Stimulated activated CD4-positive, alpha-beta T cell treated with anti-CD3 and anti-CD28 coated beads, Interleukin-15, amount 100 ng/mL, for 1 hour (primary cell): ENCODE results near the gene SIMC1.
"Not testable (repeated sequence)": the region's sequence is repeated elsewhere in the genome, so short reads cannot be mapped to it uniquely, and the experiment has no call there.

Experiments used
- DNase-seq, 2 donors: peaks; one replicate each; pipeline ENCODE4 v3.0.0-alpha.2; 2020; ENCODE audit warnings: low read depth in 1 of 2, low spot score in 1 of 2

SIMC1 gene

GRCh38 chr5:176214466-176215021 lies 23.7 kb upstream of the SIMC1 start:
- not testable (repeated sequence) for DNase-seq

- DNase-seq, result not testable (repeated sequence)
These were observed 21.8 kb upstream of the SIMC1 start for GRCh38 chr5:176216393-176216916.

DNA sequence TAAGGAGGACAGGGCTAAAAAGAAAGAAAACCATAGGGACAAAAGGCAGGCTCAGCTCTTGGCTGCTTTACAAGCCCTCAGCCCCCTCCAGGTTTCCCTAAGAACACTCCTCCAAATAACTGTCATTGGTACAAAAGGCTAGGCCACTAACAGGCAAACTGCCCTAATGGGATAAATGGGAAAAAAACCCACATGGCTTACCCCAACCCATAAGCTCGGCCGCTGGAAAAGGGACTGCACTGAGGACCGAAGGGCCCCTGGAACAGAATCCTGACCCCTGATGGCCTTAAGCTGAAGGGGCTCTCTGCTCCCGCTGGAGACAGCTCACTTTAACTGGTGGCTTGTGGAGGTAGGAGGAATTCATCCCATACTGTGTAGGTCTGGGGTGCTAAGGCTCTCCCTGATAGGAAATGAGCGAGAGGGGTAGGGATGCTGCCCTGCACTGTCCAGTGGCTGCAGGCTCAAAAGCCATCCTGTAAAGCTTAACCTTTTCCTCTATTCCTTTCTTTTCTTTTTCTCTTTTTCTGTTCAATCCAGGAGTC lies 21.0 kb upstream of the SIMC1 start:
- not testable (repeated sequence) for DNase-seq

GRCh38 chr5:176217764-176218163 lies 20.5 kb upstream of the SIMC1 start:
- DNase-seq, result not testable (repeated sequence)

DNA sequence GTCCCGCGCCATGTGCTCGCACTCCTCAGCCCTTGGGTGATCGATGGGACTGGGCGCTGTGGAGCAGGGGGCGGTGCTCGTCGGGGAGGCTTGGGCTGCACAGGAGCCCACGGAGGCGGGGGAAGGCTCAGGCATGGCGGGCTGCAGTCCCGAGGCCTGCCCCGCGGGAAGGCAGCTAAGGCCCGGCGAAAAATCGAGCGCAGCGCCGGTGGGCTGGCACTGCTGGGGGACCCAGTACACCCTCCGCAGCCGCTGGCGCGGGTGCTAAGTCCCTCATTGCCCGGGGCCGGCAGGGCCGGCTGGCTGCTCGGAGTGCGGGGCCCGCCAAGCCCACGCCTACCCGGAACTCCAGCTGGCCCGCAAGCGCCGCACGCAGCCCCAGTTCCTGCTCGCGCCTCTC lies 16.2 kb upstream of the SIMC1 start:
- DNase-seq, result not testable (repeated sequence)

GRCh38 chr5:176228358-176228757 lies 9.9 kb upstream of the SIMC1 start:
- not testable (repeated sequence) for DNase-seq

- DNase-seq, result not testable (repeated sequence)
These were observed 5.0 kb upstream of the SIMC1 start for GRCh38 chr5:176233253-176233652.

GRCh38 chr5:176235155-176235554 lies 3.1 kb upstream of the SIMC1 start:
- DNase-seq, result not testable (repeated sequence)

DNA sequence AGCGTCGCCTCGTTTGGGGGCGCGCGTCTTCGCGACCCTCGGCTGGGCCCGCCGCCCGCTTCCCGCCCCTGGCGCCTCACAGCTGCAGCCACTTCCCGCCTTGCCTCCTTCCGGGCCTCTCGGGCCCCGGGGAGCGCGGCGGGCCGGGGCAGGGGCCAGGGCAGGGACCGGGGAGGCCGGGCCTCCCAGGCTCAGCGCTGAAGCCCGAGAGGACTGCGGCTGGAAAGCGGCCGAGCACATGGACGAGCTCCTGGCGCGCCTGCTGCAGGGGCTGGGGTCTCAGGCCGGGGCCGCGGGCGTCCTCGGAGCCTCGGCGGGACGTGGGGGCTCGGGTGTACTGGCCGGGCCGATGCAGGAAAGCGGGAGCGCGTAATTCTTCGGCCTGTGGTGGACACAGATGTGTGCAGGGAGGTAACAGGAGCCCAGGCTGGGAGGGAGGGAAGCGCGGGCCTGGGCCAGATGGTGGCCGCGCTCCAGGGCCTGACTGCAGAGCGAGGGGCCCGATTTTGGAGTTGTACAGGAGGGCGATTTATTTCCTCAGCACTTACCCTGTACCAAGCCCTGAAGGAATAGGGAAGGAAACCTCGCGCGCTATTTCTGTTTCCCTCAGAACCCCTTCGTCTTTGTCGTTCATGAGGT lies 540 bp downstream of the SIMC1 start:
- not testable (repeated sequence) for DNase-seq

GRCh38 chr5:176239304-176239703 lies 1.1 kb downstream of the SIMC1 start:
- DNase-seq, result not testable (repeated sequence)

GRCh38 chr5:176244318-176244717 lies 6.1 kb downstream of the SIMC1 start:
- not testable (repeated sequence) for DNase-seq

DNA sequence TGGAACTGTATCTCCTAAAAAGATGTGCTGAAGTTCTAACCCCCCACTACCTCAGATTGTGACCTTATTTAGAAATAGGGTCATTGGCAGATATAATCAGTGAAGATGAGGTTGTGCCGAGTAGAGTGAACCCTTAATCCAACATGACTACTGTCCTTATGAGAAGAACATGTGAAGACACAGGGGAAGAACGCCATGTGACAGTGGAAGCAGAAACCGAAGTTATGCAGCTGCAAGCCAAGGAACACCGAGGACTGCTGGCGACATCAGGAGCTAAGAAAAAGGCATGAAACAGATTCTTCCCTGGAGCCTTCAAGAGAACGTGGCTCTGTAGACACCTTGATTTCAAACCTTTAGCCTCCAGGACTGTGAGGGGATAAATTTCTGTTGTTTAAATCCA lies 6.8 kb downstream of the SIMC1 start:
- not testable (repeated sequence) for DNase-seq

DNA sequence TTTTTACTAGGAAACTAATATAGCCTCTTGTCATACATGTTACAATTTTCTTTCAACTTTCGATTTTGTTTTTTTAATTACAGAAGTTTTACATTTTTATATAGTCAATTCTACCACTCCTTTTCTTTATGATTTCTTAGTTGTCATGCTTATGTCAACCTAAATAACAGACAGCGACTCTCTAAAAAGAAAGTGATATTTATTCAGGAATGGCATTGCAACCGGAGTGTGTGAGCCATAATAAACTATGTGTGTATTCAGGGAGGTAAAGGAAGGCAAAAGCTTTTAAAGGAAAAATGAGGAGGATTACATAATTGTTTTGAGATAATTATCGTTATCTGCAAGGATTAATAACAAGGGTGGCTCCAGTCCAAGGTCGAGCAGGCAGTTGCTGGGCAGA lies 7.3 kb downstream of the SIMC1 start:
- not testable (repeated sequence) for DNase-seq

DNA sequence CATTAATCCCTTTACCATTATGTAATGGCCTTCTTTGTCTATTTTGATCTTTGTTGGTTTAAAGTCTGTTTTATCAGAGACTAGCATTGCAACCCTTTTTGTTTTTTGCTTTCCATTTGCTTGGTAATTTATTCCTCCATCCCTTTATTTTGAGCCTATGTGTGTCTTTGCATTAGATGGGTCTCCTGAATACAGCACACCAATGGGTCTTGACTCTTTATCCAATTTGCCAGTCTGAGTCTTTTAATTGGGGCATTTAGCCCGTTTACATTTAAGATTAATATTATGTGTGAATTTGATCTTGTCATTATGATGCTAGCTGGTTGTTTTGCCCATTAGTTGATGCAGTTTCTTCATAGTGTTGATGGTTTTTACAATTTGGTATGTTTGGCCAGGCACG lies 12.5 kb downstream of the SIMC1 start:
- not testable (repeated sequence) for DNase-seq

DNA sequence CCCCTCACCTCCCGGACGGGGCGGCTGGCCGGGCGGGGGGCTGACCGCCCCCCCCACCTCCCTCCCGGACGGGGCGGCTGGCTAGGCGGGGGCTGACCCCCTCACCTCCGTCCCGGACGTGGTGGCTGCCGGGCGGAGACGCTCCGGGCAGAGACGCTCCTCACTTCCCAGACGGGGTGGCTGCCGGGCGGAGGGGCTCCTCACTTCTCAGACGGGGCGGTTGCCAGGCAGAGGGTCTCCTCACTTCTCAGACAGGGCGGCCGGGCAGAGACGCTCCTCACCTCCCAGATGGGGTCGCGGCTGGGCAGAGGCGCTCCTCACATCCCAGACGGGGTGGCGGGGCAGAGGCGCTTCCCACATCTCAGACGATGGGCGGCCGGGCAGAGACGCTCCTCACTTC lies 13.9 kb downstream of the SIMC1 start:
- not testable (repeated sequence) for DNase-seq

DNA sequence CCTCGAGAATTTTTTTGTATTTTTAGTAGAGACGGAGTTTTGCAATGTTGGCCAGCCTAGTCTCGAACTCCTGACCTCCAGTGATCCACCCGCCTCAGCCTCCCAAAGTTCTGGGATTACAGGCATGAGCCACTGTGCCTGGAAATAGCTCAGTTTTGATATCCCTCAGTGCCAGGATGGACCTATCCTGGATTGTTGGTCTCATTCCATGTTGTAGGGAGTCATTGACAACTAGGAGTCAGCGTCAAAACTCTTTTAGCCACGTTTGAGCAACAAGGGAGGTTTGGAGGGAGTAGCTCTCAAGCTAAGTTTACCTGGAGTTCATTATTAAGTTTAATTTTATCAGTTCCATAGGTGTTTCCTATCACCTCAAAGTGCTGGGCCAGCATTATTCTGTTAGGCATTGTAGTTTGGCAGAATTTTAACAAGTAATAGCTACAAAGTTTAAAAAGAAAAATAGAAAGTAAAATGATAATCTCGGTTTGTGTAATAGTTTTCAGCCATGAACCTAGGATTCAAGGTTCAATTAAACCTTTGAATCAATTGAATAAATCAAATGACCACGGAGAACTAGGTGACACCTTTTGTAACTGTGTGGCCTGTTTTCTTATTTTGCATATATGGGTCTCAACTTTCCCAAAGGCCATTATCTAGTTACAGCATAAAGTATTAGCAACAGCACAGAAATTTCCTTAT lies 15.3 kb downstream of the SIMC1 start:
- DNase-seq, result not testable (repeated sequence)

DNA sequence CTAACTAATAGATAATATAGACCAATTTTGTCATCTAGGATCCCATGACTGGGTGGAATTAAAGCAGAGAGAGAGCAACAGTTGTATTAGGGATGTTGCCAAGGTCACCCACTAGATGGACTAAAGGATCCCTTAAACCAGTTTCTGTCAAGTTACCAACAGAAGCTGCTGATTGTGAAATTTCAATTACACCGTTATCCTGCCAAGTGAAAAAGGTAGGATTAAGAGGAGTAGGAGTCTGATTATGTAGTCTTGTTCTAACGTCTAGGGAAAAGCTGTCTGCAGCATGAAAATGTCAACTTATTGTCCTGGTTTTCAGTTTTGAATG lies 15.8 kb downstream of the SIMC1 start:
- not testable (repeated sequence) for DNase-seq

DNA sequence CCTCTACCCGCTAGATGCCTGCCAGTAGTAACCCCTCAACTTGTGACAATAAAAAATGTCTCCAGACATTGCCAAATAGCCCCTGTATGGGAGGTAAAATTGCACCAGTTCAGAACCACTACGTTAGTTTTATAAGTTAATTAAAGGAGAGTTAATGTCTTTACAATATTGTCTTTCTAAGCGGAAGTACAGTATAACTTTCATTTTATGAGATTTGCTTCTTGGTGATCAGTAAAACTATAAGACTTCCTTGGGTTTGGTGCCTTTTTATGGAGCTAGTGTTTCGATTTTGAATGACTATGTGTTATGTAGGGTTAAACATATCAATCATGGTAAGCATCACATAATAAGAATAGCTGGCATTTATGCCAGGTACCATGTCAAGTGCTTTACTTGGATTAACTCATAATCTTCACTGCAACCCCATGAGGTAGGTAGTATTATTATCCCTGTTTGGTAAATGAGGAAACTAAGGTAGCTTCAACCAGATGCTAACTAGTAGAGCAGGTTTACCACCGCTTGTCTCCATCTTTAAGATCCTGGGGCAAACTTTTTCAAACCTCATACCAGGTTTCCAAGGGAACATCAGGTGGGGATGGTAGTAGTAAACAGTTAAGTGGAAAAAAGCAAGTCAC lies 19.8 kb downstream of the SIMC1 start:
- DNase-seq, result not testable (repeated sequence)

DNA sequence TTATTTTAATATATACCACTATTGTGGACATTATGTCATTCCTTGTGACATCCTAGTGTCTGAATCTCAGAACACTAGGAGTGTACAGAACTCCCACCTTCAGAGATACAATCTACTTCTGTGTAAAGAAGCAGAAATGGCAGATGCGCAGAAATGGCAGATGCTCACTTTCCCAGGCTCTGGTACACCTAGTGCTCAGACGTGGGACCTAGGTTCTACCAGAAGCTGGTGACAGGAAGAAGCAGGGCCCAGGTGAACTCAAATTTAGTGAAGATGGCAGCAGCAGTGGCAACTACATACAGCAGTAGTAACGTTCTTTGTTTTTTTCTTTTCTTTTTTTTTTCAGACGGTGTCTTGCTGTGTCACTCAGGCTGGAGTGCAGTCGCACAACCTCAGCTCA lies 22.5 kb downstream of the SIMC1 start:
- not testable (repeated sequence) for DNase-seq

- DNase-seq, result not testable (repeated sequence)
These were observed 28.2 kb downstream of the SIMC1 start for GRCh38 chr5:176266448-176266847.

DNA sequence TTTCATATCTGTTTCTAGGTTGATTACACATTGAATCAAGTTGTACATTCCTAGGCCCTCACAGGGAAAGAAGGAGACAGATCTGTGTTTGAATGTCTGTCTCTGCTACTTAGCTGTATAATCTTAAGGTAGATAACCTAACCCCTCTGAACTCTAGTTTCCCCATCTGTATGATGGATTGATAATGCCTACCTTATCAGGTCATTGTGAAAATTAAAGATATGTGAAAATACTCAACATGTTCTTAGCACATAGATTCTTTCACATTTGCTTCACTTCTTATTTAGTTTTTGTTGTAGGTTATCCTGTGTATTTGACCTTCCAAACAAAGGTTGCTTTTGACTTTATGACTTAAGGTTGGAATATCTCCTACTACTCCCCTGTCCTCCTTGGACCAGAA lies 50.8 kb downstream of the SIMC1 start:
- DNase-seq, result not testable (repeated sequence)
